ENCODE data around the gene TSC22D1. TPM values are rescaled to one million over a fixed set of nuclear protein-coding genes. Genes with fewer than 3 reads are reported as not detected.

TSC22D1 gene
- polyA plus RNA-seq, 1 donor from 2014 or later = 355 TPM

- Histone ChIP-seq H3K9me2 (ENCODE audit: insufficient read depth, low read length) (no peaks in the 10 kb centered on the region), H3K79me2 (replicated peaks; ENCODE audit: insufficient read depth, low read length) (peaks cover 12% of the 10 kb centered on the region), H3K4me3 (ENCODE audit: low read length) (no peak overlapping the region), H4K20me1 (ENCODE audit: insufficient read depth) (no peaks in the 10 kb centered on the region), H3K36me3 (ENCODE audit: insufficient read depth, low read length) (no peaks in the 10 kb centered on the region), H2AFZ (ENCODE audit: low read depth, low read length) (no peak overlapping the region), H3K27ac (ENCODE audit: low read length) (no peak overlapping the region), H3K9me3 (ENCODE audit: low read length) (no peaks in the 10 kb centered on the region), H3K27me3 (ENCODE audit: insufficient read depth, low read depth, low read length) (no peaks in the 10 kb centered on the region), H3F3A (ENCODE audit: insufficient read depth, low read length, poor library complexity, severe bottlenecking) (no peaks in the 10 kb centered on the region), H3K4me2 (ENCODE audit: low read length) (no peak overlapping the region), H3K9ac (ENCODE audit: low read length) (no peak overlapping the region)
- no peak for TF ChIP-seq TAF1 (IDR thresholded peaks at IDR 0.05; ENCODE audit: low read depth)
- TF ChIP-seq, protein P1, sequence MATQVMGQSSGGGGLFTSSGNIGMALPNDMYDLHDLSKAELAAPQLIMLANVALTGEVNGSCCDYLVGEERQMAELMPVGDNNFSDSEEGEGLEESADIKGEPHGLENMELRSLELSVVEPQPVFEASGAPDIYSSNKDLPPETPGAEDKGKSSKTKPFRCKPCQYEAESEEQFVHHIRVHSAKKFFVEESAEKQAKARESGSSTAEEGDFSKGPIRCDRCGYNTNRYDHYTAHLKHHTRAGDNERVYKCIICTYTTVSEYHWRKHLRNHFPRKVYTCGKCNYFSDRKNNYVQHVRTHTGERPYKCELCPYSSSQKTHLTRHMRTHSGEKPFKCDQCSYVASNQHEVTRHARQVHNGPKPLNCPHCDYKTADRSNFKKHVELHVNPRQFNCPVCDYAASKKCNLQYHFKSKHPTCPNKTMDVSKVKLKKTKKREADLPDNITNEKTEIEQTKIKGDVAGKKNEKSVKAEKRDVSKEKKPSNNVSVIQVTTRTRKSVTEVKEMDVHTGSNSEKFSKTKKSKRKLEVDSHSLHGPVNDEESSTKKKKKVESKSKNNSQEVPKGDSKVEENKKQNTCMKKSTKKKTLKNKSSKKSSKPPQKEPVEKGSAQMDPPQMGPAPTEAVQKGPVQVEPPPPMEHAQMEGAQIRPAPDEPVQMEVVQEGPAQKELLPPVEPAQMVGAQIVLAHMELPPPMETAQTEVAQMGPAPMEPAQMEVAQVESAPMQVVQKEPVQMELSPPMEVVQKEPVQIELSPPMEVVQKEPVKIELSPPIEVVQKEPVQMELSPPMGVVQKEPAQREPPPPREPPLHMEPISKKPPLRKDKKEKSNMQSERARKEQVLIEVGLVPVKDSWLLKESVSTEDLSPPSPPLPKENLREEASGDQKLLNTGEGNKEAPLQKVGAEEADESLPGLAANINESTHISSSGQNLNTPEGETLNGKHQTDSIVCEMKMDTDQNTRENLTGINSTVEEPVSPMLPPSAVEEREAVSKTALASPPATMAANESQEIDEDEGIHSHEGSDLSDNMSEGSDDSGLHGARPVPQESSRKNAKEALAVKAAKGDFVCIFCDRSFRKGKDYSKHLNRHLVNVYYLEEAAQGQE (IDR thresholded peaks at IDR 0.05; ENCODE audit: borderline replicate concordance) = no peak
Observed at GRCh38 chr13:44487989-44488388, 88.1 kb downstream of the TSC22D1 start.

GRCh38 chr13:44484562-44485138 lies 91.5 kb downstream of the TSC22D1 start:
- no peaks in the 10 kb centered on the region for H3K9me3 ChIP-seq (ENCODE audit: low read length)
- no peaks in the 10 kb centered on the region for H3K36me3 ChIP-seq (ENCODE audit: insufficient read depth, low read length)
- no peaks in the 10 kb centered on the region for H4K20me1 ChIP-seq (ENCODE audit: insufficient read depth)
- no peaks in the 10 kb centered on the region for H3K9me2 ChIP-seq (ENCODE audit: insufficient read depth, low read length)
- H3K4me3 ChIP-seq (ENCODE audit: low read length) = no peak overlapping the region
- no peak overlapping the region for H3K9ac ChIP-seq (ENCODE audit: low read length)
- H3F3A ChIP-seq (ENCODE audit: insufficient read depth, low read length, poor library complexity, severe bottlenecking) = no peaks in the 10 kb centered on the region
- TF ChIP-seq EP300 (conservative IDR thresholded peaks at IDR 0.05; ENCODE audit: poor library complexity, severe bottlenecking) = no peak
- TF ChIP-seq SMC3 (conservative IDR thresholded peaks at IDR 0.05; ENCODE audit: poor library complexity) = no peak
- H3K27ac ChIP-seq (ENCODE audit: low read length) = no peak overlapping the region
- H2AFZ ChIP-seq (ENCODE audit: low read depth, low read length) = no peak overlapping the region
- no peak overlapping the region for H3K4me2 ChIP-seq (ENCODE audit: low read length)
- H3K79me2 ChIP-seq (replicated peaks; ENCODE audit: insufficient read depth, low read length) = peaks cover 10% of the 10 kb centered on the region
- H3K27me3 ChIP-seq (ENCODE audit: insufficient read depth, low read depth, low read length) = no peaks in the 10 kb centered on the region

DNA sequence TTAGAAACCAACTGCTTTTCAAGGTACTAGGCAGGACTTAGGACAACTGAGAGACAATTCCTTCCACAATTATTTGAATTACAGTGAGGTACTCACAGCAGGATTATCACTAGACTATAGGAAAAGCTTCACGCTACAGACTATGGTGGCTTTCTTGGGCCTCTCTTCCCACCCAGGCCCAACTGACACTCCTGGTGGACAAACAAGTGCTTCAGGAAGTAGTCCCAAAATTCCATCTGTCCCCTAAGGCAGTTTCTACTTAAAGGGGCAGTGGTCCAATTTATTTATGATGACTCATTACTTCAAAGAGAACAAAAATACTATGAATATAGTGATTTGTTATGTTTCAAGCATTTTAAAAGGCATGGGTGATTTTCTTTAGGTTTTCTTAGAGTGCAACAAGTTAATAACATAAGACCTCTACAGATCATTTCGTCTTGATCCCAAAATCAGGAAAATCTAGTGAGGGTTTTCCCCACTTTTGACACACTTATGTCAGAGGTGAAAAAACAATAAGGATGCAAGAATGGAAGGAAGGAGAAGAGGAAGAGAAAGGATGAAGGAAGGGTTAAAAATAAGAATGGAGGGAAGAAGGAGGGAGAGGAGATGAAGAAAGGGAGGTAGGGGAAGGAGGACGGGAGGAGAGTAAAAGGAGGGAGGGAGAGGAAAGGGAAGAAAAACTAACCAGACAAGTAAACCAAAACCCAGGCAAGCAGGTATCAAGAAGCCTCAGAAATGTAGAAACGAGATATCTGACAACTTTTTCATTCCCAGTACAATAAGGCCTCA lies 101.8 kb downstream of the TSC22D1 start:
- no peak for TF ChIP-seq EZH2 (IDR thresholded peaks at IDR 0.05; ENCODE audit: borderline replicate concordance, insufficient read depth, low read length, poor library complexity, severe bottlenecking)
- TF ChIP-seq EP300 (conservative IDR thresholded peaks at IDR 0.05; ENCODE audit: poor library complexity, severe bottlenecking) = no peak
- TF ChIP-seq RAD21 (conservative IDR thresholded peaks at IDR 0.05) = no peak
- TF ChIP-seq CTCF (IDR thresholded peaks at IDR 0.05; ENCODE audit: poor library complexity, severe bottlenecking) = no peak
- no peak for TF ChIP-seq POLR2AphosphoS5 (IDR thresholded peaks at IDR 0.05)
- no peak for TF ChIP-seq MXI1 (conservative IDR thresholded peaks at IDR 0.05; ENCODE audit: poor library complexity, severe bottlenecking)
- no peak overlapping the region for H2AFZ ChIP-seq (ENCODE audit: low read depth, low read length)
- H3K79me2 ChIP-seq (replicated peaks; ENCODE audit: insufficient read depth, low read length) = peaks cover 9% of the 10 kb centered on the region
- no peaks in the 10 kb centered on the region for H4K20me1 ChIP-seq (ENCODE audit: insufficient read depth)
- no peak overlapping the region for H3K4me3 ChIP-seq (ENCODE audit: low read length)
- no peaks in the 10 kb centered on the region for H3K36me3 ChIP-seq (ENCODE audit: insufficient read depth, low read length)
- H3F3A ChIP-seq (ENCODE audit: insufficient read depth, low read length, poor library complexity, severe bottlenecking) = peaks cover 4% of the 10 kb centered on the region
- no peaks in the 10 kb centered on the region for H3K9me2 ChIP-seq (ENCODE audit: insufficient read depth, low read length)
- no peaks in the 10 kb centered on the region for H3K9me3 ChIP-seq (ENCODE audit: low read length)
- no peak overlapping the region for H3K4me2 ChIP-seq (ENCODE audit: low read length)
- no peaks in the 10 kb centered on the region for H3K27me3 ChIP-seq (ENCODE audit: insufficient read depth, low read depth, low read length)
- no peak overlapping the region for H3K9ac ChIP-seq (ENCODE audit: low read length)
- no peak overlapping the region for H3K27ac ChIP-seq (ENCODE audit: low read length)

Data from neural cell (in vitro differentiated cells).